SK-N-SH (cell line): ENCODE results near the gene WNK2. TPM values are rescaled to one million over a fixed set of nuclear protein-coding genes. Genes with fewer than 3 reads are reported as not detected.

Experiments used
- CTCF ChIA-PET: fragments of 300-600, 350-600 bp; formaldehyde crosslinking; extraction: SDS; loops from one replicate; lab custom pipeline; 2021; lab: Yijun Ruan, JAX
- POLR2A ChIA-PET: fragments of 350-600 bp; sonication (Branson Sonifier 250); formaldehyde crosslinking; extraction: SDS; loops from one replicate; lab custom pipeline; 2020; ENCODE audit warnings: antibody characterized with exemption, inconsistent platforms; lab: Yijun Ruan, JAX
- DNase-seq: peaks from one replicate; pipeline ENCODE4 v3.0.0; 2012
- H2AFZ ChIP-seq: fragments of 200-600 bp; sonication (generic); 2 replicates; pipeline ENCODE4 v1.8.1; 2016; ENCODE audit warnings: antibody characterized with exemption, mild to moderate bottlenecking, low read depth
- H3F3A ChIP-seq: fragments of 200-600 bp; sonication (generic); replicated peaks from 2 replicates; pipeline ENCODE3; 2016; ENCODE audit warnings: antibody characterized with exemption, mild to moderate bottlenecking; ENCODE audit not compliant: insufficient read depth
- H3K27ac ChIP-seq, 2 experiments: fragments of 200-500 bp in 1 of 2; fragments of 200-600 bp in 1 of 2; sonication (Bioruptor generic) in 1 of 2; sonication (generic), shearing (Covaris generic) in 1 of 2; 2 replicates each; pipeline versions ENCODE4 v1.5.1 to v1.6.1; 2014 to 2016; ENCODE audit warnings: low read depth in 2 of 2, inconsistent platforms in 1 of 2, low read length in 1 of 2, mild to moderate bottlenecking in 1 of 2, mixed read lengths in 1 of 2
- H3K27me3 ChIP-seq: fragments of 200-600 bp; sonication (generic), shearing (Covaris generic); 2 replicates; pipeline ENCODE4 v1.6.1; 2016; ENCODE audit warnings: mixed run types; ENCODE audit not compliant: insufficient read depth
- H3K36me3 ChIP-seq, 2 experiments: fragments of 200-500 bp in 1 of 2; fragments of 200-600 bp in 1 of 2; sonication (Bioruptor generic) in 1 of 2; sonication (generic) in 1 of 2; replicated peaks in 1 of 2; 2 replicates each; pipeline versions ENCODE3 to v1.5.1; 2014 to 2016; ENCODE audit warnings: low read length in 1 of 2, mild to moderate bottlenecking in 1 of 2; ENCODE audit not compliant: insufficient read depth in 2 of 2, control insufficient read depth in 1 of 2
- H3K4me1 ChIP-seq, 2 experiments: fragments of 200-500 bp in 1 of 2; fragments of 200-600 bp in 1 of 2; sonication (Bioruptor generic) in 1 of 2; sonication (generic), shearing (Covaris generic) in 1 of 2; 2 replicates each; pipeline versions ENCODE4 v1.5.1 to v1.6.1; 2014 to 2016; ENCODE audit warnings: low read depth in 1 of 2, low read length in 1 of 2, mixed run types in 1 of 2; ENCODE audit not compliant: insufficient read depth in 2 of 2, control insufficient read depth in 1 of 2
- H3K4me2 ChIP-seq: fragments of 200-600 bp; sonication (generic), shearing (Covaris generic); 2 replicates; pipeline ENCODE4 v1.6.1; 2017; ENCODE audit warnings: mixed run types
- H3K4me3 ChIP-seq, 2 experiments: fragments of 200-500 bp in 1 of 2; fragments of 200-600 bp in 1 of 2; sonication (Bioruptor generic) in 1 of 2; sonication (generic), shearing (Covaris generic) in 1 of 2; 2 replicates each; pipeline versions ENCODE4 v1.5.1 to v1.8.1; 2014 to 2016; ENCODE audit warnings: low read depth in 2 of 2, inconsistent platforms in 1 of 2, low read length in 1 of 2, mild to moderate bottlenecking in 1 of 2, mixed read lengths in 1 of 2, moderate library complexity in 1 of 2
- H3K79me2 ChIP-seq: fragments of 200-600 bp; sonication (generic); 2 replicates; pipeline ENCODE4 v1.8.1; 2017; ENCODE audit warnings: mild to moderate bottlenecking; ENCODE audit not compliant: insufficient read depth
- H3K9ac ChIP-seq: fragments of 200-600 bp; sonication (generic); 2 replicates; pipeline ENCODE4 v1.6.1; 2017; ENCODE audit warnings: mixed run types
- H3K9me2 ChIP-seq: fragments of 200-600 bp; sonication (generic); 2 replicates; pipeline ENCODE4 v1.6.1; 2017; ENCODE audit warnings: mixed run types
- H3K9me3 ChIP-seq: fragments of 200-600 bp; sonication (generic); 2 replicates; pipeline ENCODE4 v1.6.1; 2017; ENCODE audit warnings: mixed run types, mild to moderate bottlenecking, moderate library complexity
- H4K20me1 ChIP-seq: fragments of 200-600 bp; sonication (generic); 2 replicates; pipeline ENCODE4 v1.6.1; 2017; ENCODE audit warnings: mild to moderate bottlenecking, mixed run types; ENCODE audit not compliant: insufficient read depth
- CTCF ChIP-seq: fragments of 200-600 bp; sonication (generic); IDR thresholded peaks from 2 replicates; pipeline ENCODE4 v1.6.1; 2017; ENCODE audit warnings: antibody characterized with exemption, mild to moderate bottlenecking, moderate library complexity
- ELF1 ChIP-seq: IDR thresholded peaks from 2 replicates; pipeline ENCODE4 v1.4.0; 2012
- EZH2phosphoT487 ChIP-seq: fragments of 200-600 bp; sonication (generic); IDR thresholded peaks from 2 replicates; pipeline ENCODE4 v1.6.1; 2017; ENCODE audit warnings: low read depth, mixed run types, mild to moderate bottlenecking, antibody characterized with exemption, moderate library complexity, borderline replicate concordance
- FOSL2 ChIP-seq: IDR thresholded peaks from 2 replicates; pipeline ENCODE4 v1.4.0; 2012; ENCODE audit warnings: low read depth, mild to moderate bottlenecking, moderate library complexity, borderline replicate concordance
- FOXJ3 ChIP-seq: sonication (generic); formaldehyde crosslinking; IDR thresholded peaks from 2 replicates; pipeline ENCODE4 v1.5.1; 2020; ENCODE audit warnings: mild to moderate bottlenecking, missing genetic modification reagents
- FOXM1 ChIP-seq: IDR thresholded peaks from 2 replicates; pipeline ENCODE4 v1.4.0; 2012; ENCODE audit warnings: low read depth, mild to moderate bottlenecking
- GATA2 ChIP-seq: sonication (generic); formaldehyde crosslinking; IDR thresholded peaks from 2 replicates; pipeline ENCODE4 v1.5.0; 2020; ENCODE audit warnings: mild to moderate bottlenecking, missing genetic modification reagents
- IRF3 ChIP-seq: fragments of 150-350 bp; IDR thresholded peaks from 2 replicates; pipeline ENCODE4 v1.6.1; 2016; ENCODE audit warnings: mild to moderate bottlenecking, low read depth, low read length
- JUND ChIP-seq: IDR thresholded peaks from 2 replicates; pipeline ENCODE4 v1.4.0; 2012
- MAX ChIP-seq: IDR thresholded peaks from 2 replicates; pipeline ENCODE4 v1.4.0; 2012; ENCODE audit warnings: low read depth
- MEF2A ChIP-seq: IDR thresholded peaks from 2 replicates; pipeline ENCODE4 v1.4.0; 2012; ENCODE audit warnings: low read depth, borderline replicate concordance
- MXI1 ChIP-seq: IDR thresholded peaks from 2 replicates; pipeline ENCODE4 v1.6.1; 2012; ENCODE audit warnings: mild to moderate bottlenecking, low read depth, low read length, improper control_type of control experiment
- REST ChIP-seq: IDR thresholded peaks from 2 replicates; pipeline ENCODE4 v1.6.1; 2012; ENCODE audit warnings: mild to moderate bottlenecking, low read depth, low read length, moderate library complexity
- RFX5 ChIP-seq: IDR thresholded peaks from 2 replicates; pipeline ENCODE4 v1.6.1; 2012; ENCODE audit warnings: mild to moderate bottlenecking, improper control_type of control experiment, low read length
- SIN3A ChIP-seq: IDR thresholded peaks from 2 replicates; pipeline ENCODE4 v1.6.1; 2012; ENCODE audit warnings: low read depth, mild to moderate bottlenecking, low read length, moderate library complexity, borderline replicate concordance
- TAF1 ChIP-seq: IDR thresholded peaks from 2 replicates; pipeline ENCODE4 v1.6.1; 2012; ENCODE audit warnings: low read depth, mild to moderate bottlenecking, low read length, moderate library complexity, borderline replicate concordance
- TCF12 ChIP-seq: IDR thresholded peaks from 2 replicates; pipeline ENCODE4 v1.4.0; 2012
- TEAD4 ChIP-seq: IDR thresholded peaks from 2 replicates; pipeline ENCODE4 v1.4.0; 2012; ENCODE audit warnings: mild to moderate bottlenecking, borderline replicate concordance; ENCODE audit not compliant: insufficient read depth
- USF2 ChIP-seq: fragments of 150-350 bp; IDR thresholded peaks from 2 replicates; pipeline ENCODE4 v1.6.1; 2017; ENCODE audit warnings: antibody characterized with exemption, low read length, low read depth, borderline replicate concordance
- YY1 ChIP-seq: IDR thresholded peaks from 2 replicates; pipeline ENCODE4 v1.4.0; 2012; ENCODE audit warnings: low read depth, mild to moderate bottlenecking
- WGBS: methylation state at CpG from one replicate; pipeline ENCODE4 v1.1.6; 2017; ENCODE audit warnings: low lambda C conversion rate; 5-methylcytosine and 5-hydroxymethylcytosine counted together
- polyA plus RNA-seq, 3 experiments: library from polyadenylated mRNA; depleted of rRNA; stranded (reverse); fragments of >200 nt; gene quantifications; 2 replicates each; pipeline ENCODE4 v1.2.3, GENCODE V29; 2012

The WNK2 gene
- polyA plus RNA-seq, 1 of the 3 experiments (the other 2 are of a cell fraction), result 0.12 TPM

GRCh38 chr9:93138171-93138764 lies 45.7 kb upstream of the WNK2 start:
- WGBS, result 71% methylated on average over 6 of the region's 7 CpGs
- Histone ChIP-seq H3K9ac (no peak overlapping the region), H3K4me3 (no peak overlapping the region), H3K9me2 (no peaks in the 10 kb centered on the region), H3K27me3 (no peaks in the 10 kb centered on the region), H3K4me1 (peaks cover under 1 to 15% of the 10 kb centered on the region in 2 experiments; a peak in 2 of 4 replicates), H3K4me2 (no peak overlapping the region), H3F3A (peaks cover under 1% of the 10 kb centered on the region), H3K36me3 (no peaks in the 10 kb centered on the region), H4K20me1 (no peaks in the 10 kb centered on the region), H3K79me2 (peaks cover 3% of the 10 kb centered on the region; the same call in 1 of the 2 replicates), H3K9me3 (no peaks in the 10 kb centered on the region), H3K27ac (no peak overlapping the region; a peak in 1 of 4 replicates), H2AFZ (no peak overlapping the region)
- CTCF ChIA-PET, result interaction anchor here (1.3 kb wide), 1 partner anchor 29 kb away, joined by 4 read pairs; no protein-coding TSS in a partner anchor
- no peak for DNase-seq
- POLR2A ChIA-PET, result no interaction called here
- no peak for TF ChIP-seq TEAD4
- TF ChIP-seq ELF1, result no peak
- no peak for TF ChIP-seq TAF1
- no peak for TF ChIP-seq MXI1
- no peak for TF ChIP-seq FOXM1
- TF ChIP-seq FOSL2, result no peak
- TF ChIP-seq IRF3, result no peak
- TF ChIP-seq YY1, result no peak
- TF ChIP-seq GATA2 (CRISPR knock-in tag), result no peak
- TF ChIP-seq RFX5, result no peak
- TF ChIP-seq TCF12, result no peak
- TF ChIP-seq JUND, result no peak
- no peak for TF ChIP-seq SIN3A
- TF ChIP-seq MAX, result no peak
- no peak for TF ChIP-seq USF2
- TF ChIP-seq REST, result no peak
- TF ChIP-seq MEF2A, result no peak
- no peak for TF ChIP-seq CTCF
- TF ChIP-seq FOXJ3, result no peak
- TF ChIP-seq EZH2phosphoT487, result no peak
